ENCODE measurements around the gene STARD5.

DNA sequence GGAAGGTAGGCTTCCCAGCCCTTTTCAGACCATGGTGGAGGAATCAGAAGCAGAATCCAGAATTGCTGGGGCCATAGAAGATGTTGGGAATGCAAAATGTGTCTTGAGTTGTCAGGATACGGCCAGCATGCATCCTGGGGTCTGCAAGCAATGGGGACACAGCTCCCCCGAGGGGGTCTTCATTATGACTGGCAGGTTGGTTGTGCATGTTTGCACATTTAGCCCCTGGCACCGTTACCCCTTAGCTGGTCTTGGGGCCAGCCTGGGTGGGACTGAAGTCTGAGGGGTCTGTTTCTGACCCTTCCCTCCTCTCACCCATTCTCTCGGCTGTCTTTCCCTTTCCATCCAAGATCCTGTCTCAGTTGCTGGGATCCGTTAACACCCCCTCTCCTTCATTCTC, 50.7 kb downstream of the STARD5 start:
- TF ChIP-seq EZH2 (IDR thresholded peaks at IDR 0.05) (no peak), POLR2AphosphoS5 (IDR thresholded peaks at IDR 0.05; ENCODE audit: borderline replicate concordance, low read depth, low read length) (no peak), FOXP2 (optimal IDR thresholded peaks at IDR 0.05; ENCODE audit: control extremely low read depth, extremely low read length, insufficient read depth) (no peak)
